Right lobe of liver (tissue), 4 donors: Measurements from ENCODE around the gene CTRB1.

ENCODE experiments used
- CTCF ChIP-seq, 4 donors: fragments of 200-600 bp in 3 of 4; fragments of 450-650 bp in 1 of 4; IDR thresholded peaks; one replicate each; pipeline versions ENCODE4 v1.5.1 to v1.8.0; 2016 to 2022; ENCODE audit warnings: antibody characterized with exemption in 4 of 4, mild to moderate bottlenecking in 2 of 4
- POLR2A ChIP-seq: fragments of 450-650 bp; IDR thresholded peaks from one replicate; pipeline ENCODE4 v1.6.1; 2017; ENCODE audit warnings: antibody characterized with exemption, mild to moderate bottlenecking
- donor health status: DM: no; HTN: no; CAD: no.
- donor health status: DM: no; HTN: no; CAD: no.
- donor health status: DM: no; HTN: yes; CAD: no.

- TF ChIP-seq CTCF (IDR thresholded peaks at IDR 0.05) (no peak), POLR2A (no peak)
Observed at GRCh38 chr16:75250089-75250808, 31.5 kb downstream of the CTRB1 start.
